UCSD-AML1 (cell line): ENCODE data around the gene SLC44A4.
A peak's percentile ranks its signal among the peaks of the same experiment; 100 is the strongest.
"Not testable (repeated sequence)": the region's sequence is repeated elsewhere in the genome, so short reads cannot be mapped to it uniquely, and the experiment has no call there.

Experiments
- DNase-seq: peaks from one replicate; lab custom pipeline; 2025; ENCODE audit not compliant: unreplicated experiment; lab: John Stamatoyannopoulos, UW

SLC44A4 gene

GRCh38 chr6:31860349-31860748 lies 18.4 kb downstream of the SLC44A4 start:
- DNase-seq = no peak

- DNase-seq = no peak
Measured at GRCh38 chr6:31859923-31860322, 18.9 kb downstream of the SLC44A4 start.

GRCh38 chr6:31858707-31859106 lies 20.1 kb downstream of the SLC44A4 start:
- DNase-seq = no peak

- not testable (repeated sequence) for DNase-seq
Measured at GRCh38 chr6:31857774-31858173, 21.0 kb downstream of the SLC44A4 start.

GRCh38 chr6:31851980-31852718 lies 26.6 kb downstream of the SLC44A4 start:
- not testable (repeated sequence) for DNase-seq

GRCh38 chr6:31851485-31851832 lies 27.3 kb downstream of the SLC44A4 start:
- DNase-seq = no peak

GRCh38 chr6:31850765-31851484 lies 27.9 kb downstream of the SLC44A4 start:
- DNase-seq = no peak

- no peak for DNase-seq
Measured at GRCh38 chr6:31847276-31847978, 31.4 kb downstream of the SLC44A4 start.

- no peak for DNase-seq
Measured at GRCh38 chr6:31844507-31844906, 34.3 kb downstream of the SLC44A4 start.

GRCh38 chr6:31842053-31842452 lies 36.7 kb downstream of the SLC44A4 start:
- no peak for DNase-seq

- DNase-seq = not testable (repeated sequence)
Measured at GRCh38 chr6:31839779-31840126, 39.0 kb downstream of the SLC44A4 start.

- DNase-seq = no peak
Measured at GRCh38 chr6:31838968-31839367, 39.8 kb downstream of the SLC44A4 start.

GRCh38 chr6:31838114-31838553 lies 40.7 kb downstream of the SLC44A4 start:
- DNase-seq = not testable (repeated sequence)

GRCh38 chr6:31837369-31838113 lies 41.3 kb downstream of the SLC44A4 start:
- no peak for DNase-seq

- DNase-seq = no peak
Measured at GRCh38 chr6:31836474-31837368, 42.1 kb downstream of the SLC44A4 start.

GRCh38 chr6:31836047-31836473 lies 42.7 kb downstream of the SLC44A4 start:
- DNase-seq = no peak

- DNase-seq = peak; percentile 85
Measured at GRCh38 chr6:31834367-31835250, 44.2 kb downstream of the SLC44A4 start.

GRCh38 chr6:31831350-31832215 lies 47.2 kb downstream of the SLC44A4 start:
- DNase-seq = no peak
